ENCODE results near the gene GPNMB. TPM values are rescaled to one million over a fixed set of nuclear protein-coding genes. Genes with fewer than 3 reads are reported as not detected.
A peak's percentile ranks its signal among the peaks of the same experiment; 100 is the strongest.
"Not testable (repeated sequence)": the region's sequence is repeated elsewhere in the genome, so short reads cannot be mapped to it uniquely, and the experiment has no call there.

The GPNMB gene
- 10 to 100 TPM in 3 of 4 donors, 1 to 10 TPM in 1; 8.0 to 36.5 (median 27.1) TPM for total RNA-seq

GRCh38 chr7:23246555-23246954 lies at the start of gene GPNMB:
Gene GPNMB (plus strand): TSS chr7:23246775. CDS start chr7:23246858, 83 bp downstream.
- H3K4me1 ChIP-seq, result peaks cover 0 to 2% (median 0%) of the 10 kb centered on the region in 4 donors
- peak; percentile 17 for DNase-seq
- 46 to 93% methylated on average over 2 to 7 of the region's 7 CpGs for WGBS, 2 donors (ENCODE audit: low coverage in 1 of 2)
- H3K4me3 ChIP-seq, result peak within 1 kb of the TSS in 3 of 4 donors; percentile 14 to 42 (median 25)
- no peaks in the 10 kb centered on the region for H3K9me3 ChIP-seq
- peaks cover 50% of the 10 kb centered on the region for H3K27me3 ChIP-seq
- TF ChIP-seq, protein P1, sequence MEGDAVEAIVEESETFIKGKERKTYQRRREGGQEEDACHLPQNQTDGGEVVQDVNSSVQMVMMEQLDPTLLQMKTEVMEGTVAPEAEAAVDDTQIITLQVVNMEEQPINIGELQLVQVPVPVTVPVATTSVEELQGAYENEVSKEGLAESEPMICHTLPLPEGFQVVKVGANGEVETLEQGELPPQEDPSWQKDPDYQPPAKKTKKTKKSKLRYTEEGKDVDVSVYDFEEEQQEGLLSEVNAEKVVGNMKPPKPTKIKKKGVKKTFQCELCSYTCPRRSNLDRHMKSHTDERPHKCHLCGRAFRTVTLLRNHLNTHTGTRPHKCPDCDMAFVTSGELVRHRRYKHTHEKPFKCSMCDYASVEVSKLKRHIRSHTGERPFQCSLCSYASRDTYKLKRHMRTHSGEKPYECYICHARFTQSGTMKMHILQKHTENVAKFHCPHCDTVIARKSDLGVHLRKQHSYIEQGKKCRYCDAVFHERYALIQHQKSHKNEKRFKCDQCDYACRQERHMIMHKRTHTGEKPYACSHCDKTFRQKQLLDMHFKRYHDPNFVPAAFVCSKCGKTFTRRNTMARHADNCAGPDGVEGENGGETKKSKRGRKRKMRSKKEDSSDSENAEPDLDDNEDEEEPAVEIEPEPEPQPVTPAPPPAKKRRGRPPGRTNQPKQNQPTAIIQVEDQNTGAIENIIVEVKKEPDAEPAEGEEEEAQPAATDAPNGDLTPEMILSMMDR (IDR thresholded peaks at IDR 0.05), result no peak
- TF ChIP-seq POLR2A (IDR thresholded peaks at IDR 0.05) (peak; percentile 58), POLR2AphosphoS5 (IDR thresholded peaks at IDR 0.05) (peak in 1 of 3 donors; percentile 21)
- intact Hi-C loops (cut with DNase I; ENCODE audit: low total_unique reads), result loop anchor here (10.0 kb wide), 1 partner anchor 62 kb away; the partner anchor contains the start of gene NUP42
- peak within 1 kb of the TSS; percentile 57 to 76 (median 70) for H3K27ac ChIP-seq
- in situ Hi-C loops (cut with MboI; ENCODE audit: low pct_ligation_motif_present in 1 of 4, low pct_unique_long_range_greater_than_20kb in 1 of 4, low sequenced_read_pairs in 3 of 4), result no loop called here
- no peaks in the 10 kb centered on the region for H3K36me3 ChIP-seq

- intact Hi-C loops (cut with DNase I; ENCODE audit: low total_unique reads); H3K27ac ChIP-seq; H3K4me3 ChIP-seq; H3K27me3 ChIP-seq; in situ Hi-C loops (cut with MboI; ENCODE audit: low pct_ligation_motif_present in 1 of 4, low pct_unique_long_range_greater_than_20kb in 1 of 4, low sequenced_read_pairs in 3 of 4); H3K9me3 ChIP-seq; H3K4me1 ChIP-seq; DNase-seq: not testable (repeated sequence)
- H3K36me3 ChIP-seq, result peaks cover 0 to 28% (median 12%) of the 10 kb centered on the region in 4 donors
- WGBS, 2 donors (ENCODE audit: low coverage in 1 of 2), result 85 to 89% methylated on average over 3 to 5 of the region's 5 CpGs
Measured at GRCh38 chr7:23197745-23198144, 48.8 kb upstream of the GPNMB start.

DNA sequence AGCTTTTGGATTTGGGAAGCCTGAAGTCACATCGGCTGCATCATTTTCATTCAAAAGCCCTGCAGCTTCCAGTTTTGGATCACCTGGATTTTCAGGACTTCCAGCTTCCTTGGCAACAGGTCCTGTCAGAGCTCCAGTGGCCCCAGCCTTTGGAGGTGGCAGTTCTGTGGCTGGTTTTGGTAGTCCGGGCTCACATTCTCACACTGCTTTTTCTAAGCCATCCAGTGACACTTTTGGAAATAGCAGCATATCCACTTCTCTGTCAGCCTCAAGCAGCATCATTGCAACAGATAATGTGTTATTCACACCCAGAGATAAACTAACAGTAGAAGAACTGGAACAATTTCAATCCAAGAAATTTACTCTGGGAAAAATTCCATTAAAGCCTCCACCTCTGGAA lies 46.2 kb upstream of the GPNMB start:
- intact Hi-C loops (cut with DNase I; ENCODE audit: low total_unique reads), result loop anchor here (10.0 kb wide), 1 partner anchor 1816 kb away; no protein-coding TSS in a partner anchor
- no peak overlapping the region for H3K27ac ChIP-seq
- in situ Hi-C loops (cut with MboI; ENCODE audit: low pct_ligation_motif_present in 1 of 4, low pct_unique_long_range_greater_than_20kb in 1 of 4, low sequenced_read_pairs in 3 of 4), result no loop called here
- TF ChIP-seq EP300 (IDR thresholded peaks at IDR 0.05; ENCODE audit: low read depth), result no peak
- H3K27me3 ChIP-seq, result no peaks in the 10 kb centered on the region
- no peaks in the 10 kb centered on the region for H3K9me3 ChIP-seq
- peaks cover 0 to 24% (median 12%) of the 10 kb centered on the region in 4 donors for H3K36me3 ChIP-seq
- 67 to 86% methylated on average over 1 to 2 of the region's 2 CpGs for WGBS, 2 donors (ENCODE audit: low coverage in 1 of 2)
- no peak for DNase-seq
- H3K4me1 ChIP-seq, result peaks cover 0 to 4% (median 0%) of the 10 kb centered on the region in 4 donors
- no peak overlapping the region for H3K4me3 ChIP-seq

DNA sequence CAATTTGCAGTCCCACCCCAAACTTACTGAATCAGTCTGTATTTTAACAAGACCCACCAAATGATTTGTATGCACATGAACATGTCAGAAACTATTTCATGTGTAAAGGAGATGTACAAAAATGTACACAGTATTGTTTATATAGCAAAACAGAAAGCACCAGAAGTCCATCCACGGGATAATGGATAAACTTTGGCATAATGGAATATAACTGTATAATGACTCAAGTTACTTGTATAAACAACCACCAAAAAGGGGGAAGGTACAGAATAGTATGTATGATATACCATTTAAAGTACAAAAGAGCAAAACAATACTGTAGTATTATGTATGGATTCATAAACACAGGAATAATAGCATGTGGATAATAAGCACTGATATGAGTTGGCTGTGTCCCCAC lies 42.3 kb upstream of the GPNMB start:
- Histone ChIP-seq H3K27ac (no peak overlapping the region), H3K4me1 (peaks cover 0 to 7% (median 0%) of the 10 kb centered on the region in 4 donors), H3K27me3 (peaks cover 8% of the 10 kb centered on the region), H3K4me3 (no peak overlapping the region), H3K9me3 (no peaks in the 10 kb centered on the region), H3K36me3 (peaks cover 0 to 22% (median 10%) of the 10 kb centered on the region in 4 donors)
- TF ChIP-seq EP300 (IDR thresholded peaks at IDR 0.05; ENCODE audit: low read depth) (no peak), POLR2A (IDR thresholded peaks at IDR 0.05) (no peak), POLR2AphosphoS5 (IDR thresholded peaks at IDR 0.05) (no peak)
- TF ChIP-seq, protein P1 (IDR thresholded peaks at IDR 0.05), result no peak
- no peak for DNase-seq
- in situ Hi-C loops (cut with MboI; ENCODE audit: low pct_ligation_motif_present in 1 of 4, low pct_unique_long_range_greater_than_20kb in 1 of 4, low sequenced_read_pairs in 3 of 4) (no loop called here), intact Hi-C loops (cut with DNase I; ENCODE audit: low total_unique reads) (loop anchor here (10.0 kb wide), 1 partner anchor 1819 kb away; no protein-coding TSS in a partner anchor)
- 77 to 80% methylated on average over 1 of the region's 1 CpG for WGBS, 2 donors (ENCODE audit: low coverage in 1 of 2)

DNA sequence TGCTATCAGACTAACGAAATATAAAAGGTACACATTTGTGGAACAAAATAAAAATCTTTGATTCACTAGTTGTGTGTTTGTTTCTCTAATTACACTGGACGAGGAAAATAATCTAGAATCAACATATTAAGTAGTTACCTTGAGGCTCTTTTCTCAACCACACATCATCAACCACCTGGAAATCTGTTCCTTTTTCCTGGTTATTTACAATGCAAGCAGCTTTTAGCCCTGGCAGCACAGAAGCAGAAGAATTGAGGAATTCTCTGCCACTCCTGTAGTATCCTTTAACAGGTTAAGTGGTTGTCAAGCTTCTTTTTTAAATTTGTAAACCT lies 41.0 kb upstream of the GPNMB start:
- Histone ChIP-seq H3K27me3 (peaks cover 8% of the 10 kb centered on the region), H3K36me3 (peaks cover 0 to 9% (median 4%) of the 10 kb centered on the region in 4 donors), H3K4me1 (peaks cover 0 to 7% (median 0%) of the 10 kb centered on the region in 4 donors), H3K4me3 (peak overlapping the region in 1 of 4 donors; percentile 1), H3K9me3 (no peaks in the 10 kb centered on the region), H3K27ac (no peak overlapping the region)
- WGBS, 2 donors (ENCODE audit: low coverage in 1 of 2), result 88 to 93% methylated on average over 2 of the region's 2 CpGs
- in situ Hi-C loops (cut with MboI; ENCODE audit: low pct_ligation_motif_present in 1 of 4, low pct_unique_long_range_greater_than_20kb in 1 of 4, low sequenced_read_pairs in 3 of 4) (no loop called here), intact Hi-C loops (cut with DNase I; ENCODE audit: low total_unique reads) (loop anchor here (10.0 kb wide), 1 partner anchor 1821 kb away; no protein-coding TSS in a partner anchor)
- DNase-seq, result no peak
- no peak for TF ChIP-seq EP300 (IDR thresholded peaks at IDR 0.05; ENCODE audit: low read depth)
- TF ChIP-seq, protein P1 (IDR thresholded peaks at IDR 0.05), result no peak
- no peak for TF ChIP-seq POLR2A (IDR thresholded peaks at IDR 0.05)
- TF ChIP-seq POLR2AphosphoS5 (IDR thresholded peaks at IDR 0.05), result no peak
